HEK293T (cell line): ENCODE results near the gene SYCP3.

ENCODE experiments used
- ARNT ChIP-seq: fragments of 450-650 bp; IDR thresholded peaks from 2 replicates; pipeline ENCODE4 v1.6.1; 2017; ENCODE audit warnings: mild to moderate bottlenecking
- BHLHE40 ChIP-seq: fragments of 450-650 bp; IDR thresholded peaks from 2 replicates; pipeline ENCODE4 v1.6.1; 2016; ENCODE audit warnings: mild to moderate bottlenecking, moderate library complexity, borderline replicate concordance
- ELF4 ChIP-seq: fragments of 450-650 bp; IDR thresholded peaks from 2 replicates; pipeline ENCODE4 v1.6.1; 2017; ENCODE audit warnings: antibody characterized with exemption
- FOXK2 ChIP-seq: fragments of 450-650 bp; IDR thresholded peaks from 2 replicates; pipeline ENCODE4 v1.6.1; 2016; ENCODE audit warnings: mild to moderate bottlenecking
- FOXM1 ChIP-seq: fragments of 450-650 bp; IDR thresholded peaks from 2 replicates; pipeline ENCODE4 v1.6.1; 2017; ENCODE audit warnings: mild to moderate bottlenecking, borderline replicate concordance
- HDGF ChIP-seq: fragments of 450-650 bp; IDR thresholded peaks from 2 replicates; pipeline ENCODE4 v1.6.1; 2017; ENCODE audit warnings: antibody characterized with exemption, borderline replicate concordance
- NFRKB ChIP-seq: fragments of 450-650 bp; IDR thresholded peaks from 2 replicates; pipeline ENCODE4 v1.6.1; 2016; ENCODE audit warnings: mild to moderate bottlenecking, moderate library complexity
- PKNOX1 ChIP-seq: fragments of 450-650 bp; IDR thresholded peaks from 2 replicates; pipeline ENCODE4 v1.6.1; 2016
- SUZ12 ChIP-seq: fragments of 450-650 bp; IDR thresholded peaks from 2 replicates; pipeline ENCODE4 v1.6.1; 2016; ENCODE audit warnings: mild to moderate bottlenecking
- ZNF384 ChIP-seq: fragments of 450-650 bp; IDR thresholded peaks from 2 replicates; pipeline ENCODE4 v1.6.1; 2016

DNA sequence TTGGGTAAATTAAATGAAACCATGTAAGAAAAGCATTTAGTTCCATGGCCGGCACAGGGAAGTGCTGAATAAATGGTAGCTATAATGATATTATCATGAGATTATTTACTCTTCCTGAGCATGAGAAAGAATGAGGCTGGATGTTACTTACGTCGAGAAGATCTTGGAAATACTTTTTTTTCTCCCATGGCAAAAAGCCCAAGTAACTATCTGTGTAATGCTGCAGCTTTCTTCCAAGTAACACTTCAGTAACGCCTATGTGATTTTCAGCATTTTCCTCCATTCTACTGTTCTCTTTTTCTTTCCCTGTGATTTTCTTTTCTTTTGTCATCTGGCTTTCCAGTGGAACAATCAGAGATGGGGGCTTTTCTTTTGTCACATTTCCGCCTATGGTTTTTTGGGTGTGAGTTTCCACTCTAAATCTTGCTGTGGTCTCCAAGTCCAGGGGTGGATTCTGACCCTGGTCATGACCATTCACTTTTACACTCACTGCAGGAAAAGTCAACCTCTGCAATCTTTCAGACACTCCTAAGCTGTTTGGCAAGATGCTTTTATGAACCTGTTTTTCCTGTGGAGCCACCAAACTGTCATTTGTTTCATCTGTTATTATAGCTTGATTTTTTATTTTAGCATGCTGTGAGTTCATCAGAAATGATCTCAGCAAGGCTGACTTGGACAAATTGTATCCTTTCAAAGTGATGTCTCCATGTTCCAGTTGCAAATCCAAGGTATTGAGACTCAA lies 25.0 kb upstream of the SYCP3 start:
- TF ChIP-seq FOXK2 = no peak
- no peak for TF ChIP-seq NFRKB
- no peak for TF ChIP-seq ARNT
- TF ChIP-seq PKNOX1 = no peak
- TF ChIP-seq BHLHE40 = no peak
- TF ChIP-seq FOXM1 = no peak
- no peak for TF ChIP-seq HDGF
- TF ChIP-seq SUZ12 = no peak
- no peak for TF ChIP-seq ZNF384
- no peak for TF ChIP-seq ELF4
